Activated CD4-positive, alpha-beta T cell treated with anti-CD3 and anti-CD28 coated beads for 36 hours (primary cell): ENCODE data around the gene ZKSCAN1. TPM values are rescaled to one million over a fixed set of nuclear protein-coding genes. Genes with fewer than 3 reads are reported as not detected.

Experiments used
- ATAC-seq: fragments of 200-7000 bp; cut with Tn5 transposase; one replicate; pipeline ENCODE4 v1.10.0; 2021; ENCODE audit warnings: mild to moderate bottlenecking, moderate library complexity
- CTCF ChIA-PET: fragments of 350-600 bp; sonication (Branson Sonifier 250); formaldehyde crosslinking; loops from one replicate; lab custom pipeline; 2021; ENCODE audit warnings: antibody characterized with exemption; lab: Charles Lee
- POLR2A ChIA-PET: fragments of 350-600 bp; sonication (Branson Sonifier 250); formaldehyde crosslinking; loops from one replicate; lab custom pipeline; 2021; ENCODE audit warnings: antibody characterized with exemption, inconsistent platforms; lab: Charles Lee
- DNase-seq: peaks from one replicate; pipeline ENCODE4 v3.0.0-alpha.2; 2020
- H3K27ac Mint-ChIP-seq: one replicate; pipeline ENCODE4 v1.8.0; 2021; ENCODE audit warnings: mixed read lengths
- H3K27me3 Mint-ChIP-seq: one replicate; pipeline ENCODE4 v1.8.0; 2021; ENCODE audit warnings: mixed read lengths
- H3K36me3 Mint-ChIP-seq: one replicate; pipeline ENCODE4 v1.8.0; 2021; ENCODE audit warnings: low read depth, mixed read lengths
- H3K4me1 Mint-ChIP-seq: one replicate; pipeline ENCODE4 v1.8.0; 2021; ENCODE audit warnings: mixed read lengths
- H3K4me3 Mint-ChIP-seq: one replicate; pipeline ENCODE4 v1.8.0; 2021; ENCODE audit warnings: mild to moderate bottlenecking, moderate library complexity, mixed read lengths
- H3K9me3 Mint-ChIP-seq: one replicate; pipeline ENCODE4 v1.8.0; 2021; ENCODE audit warnings: low read depth, mixed read lengths
- intact Hi-C, 2 experiments: fragments of 100-400 bp; cut with DNase I in 1 of 2; cut with micrococcal nuclease in 1 of 2; formaldehyde crosslinking; loops; one replicate each; pipeline versions ENCODE4 v1.14.2 to v1.15.1; 2022 to 2024; cut with DNase I, micrococcal nuclease
- total RNA-seq, 2 experiments: library from RNA; stranded (reverse); gene quantifications; one replicate each; pipeline ENCODE4 v1.2.3, GENCODE V29; 2021

ZKSCAN1 gene
- total RNA-seq, 2 experiments from 2014 or later, result 45.2 to 62.9 TPM

DNA sequence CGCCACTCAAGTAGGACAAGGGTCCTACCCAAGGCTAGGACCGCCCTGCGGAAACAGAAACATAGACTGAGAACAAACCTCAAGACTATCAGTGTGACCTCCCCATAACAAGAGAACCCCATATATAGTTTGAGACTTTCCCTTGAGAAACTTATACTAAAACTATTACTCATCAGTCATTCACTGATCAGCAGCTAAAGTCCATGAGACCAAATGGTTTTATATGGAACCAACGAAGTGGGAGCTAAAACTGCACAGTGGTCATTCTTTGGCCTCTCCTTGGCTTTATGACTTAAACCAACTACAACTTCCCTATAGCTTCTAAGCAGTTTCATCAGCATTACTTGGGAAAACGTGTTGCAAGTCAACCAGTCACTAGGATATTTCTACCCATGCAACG lies 20.5 kb downstream of the ZKSCAN1 start:
- ATAC-seq (no peak), DNase-seq (no peak)
- ChIA-PET CTCF (interaction anchor here (0.6 to 1.4 kb wide), 2 partner anchors 24 to 1880 kb away, joined by 3 read pairs; no protein-coding TSS in a partner anchor), POLR2A (no interaction called here)
- Mint-ChIP-seq H3K9me3 (no peaks in the 10 kb centered on the region), H3K27ac (no peak overlapping the region), H3K4me3 (no peak overlapping the region), H3K4me1 (peaks cover 4% of the 10 kb centered on the region), H3K36me3 (peaks cover 46% of the 10 kb centered on the region), H3K27me3 (no peaks in the 10 kb centered on the region)
- intact Hi-C loops, result no loop called here

DNA sequence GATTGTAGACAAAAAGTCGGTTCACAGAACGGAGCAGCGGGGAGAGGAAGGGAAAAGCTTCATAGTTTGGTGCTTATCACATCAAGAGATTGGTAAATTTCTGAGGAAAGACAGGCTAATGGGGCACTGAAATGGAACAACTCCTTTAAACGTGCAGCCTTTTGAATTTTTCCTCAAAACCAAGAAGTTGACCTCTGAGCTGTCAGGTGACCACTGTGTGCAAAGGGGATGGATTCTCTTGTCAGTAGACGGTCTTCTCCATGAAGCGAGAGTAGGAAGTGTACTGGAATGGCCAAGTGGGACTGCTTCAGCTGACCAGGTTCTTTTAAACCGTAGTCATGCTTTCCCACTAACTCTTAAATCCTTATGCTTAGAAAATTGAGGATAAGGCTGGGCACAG lies 22.9 kb downstream of the ZKSCAN1 start:
- intact Hi-C loops, result no loop called here
- Mint-ChIP-seq H3K4me3 (no peak overlapping the region), H3K36me3 (peaks cover 33% of the 10 kb centered on the region), H3K9me3 (no peaks in the 10 kb centered on the region), H3K4me1 (peaks cover 8% of the 10 kb centered on the region), H3K27ac (no peak overlapping the region), H3K27me3 (no peaks in the 10 kb centered on the region)
- ChIA-PET CTCF (no interaction called here), POLR2A (no interaction called here)
- ATAC-seq (no peak), DNase-seq (no peak)

GRCh38 chr7:100040575-100040974 lies 25.2 kb downstream of the ZKSCAN1 start:
- H3K27me3 Mint-ChIP-seq, result no peaks in the 10 kb centered on the region
- H3K4me3 Mint-ChIP-seq, result no peak overlapping the region
- peaks cover 10% of the 10 kb centered on the region for H3K4me1 Mint-ChIP-seq
- intact Hi-C loops, result no loop called here
- ChIA-PET CTCF (interaction anchor here (0.9 kb wide), 1 partner anchor 127 kb away, joined by 3 read pairs; no protein-coding TSS in a partner anchor), POLR2A (interaction anchor here (0.7 kb wide), 1 partner anchor 25 kb away, joined by 4 read pairs; no protein-coding TSS in a partner anchor)
- no peaks in the 10 kb centered on the region for H3K9me3 Mint-ChIP-seq
- no peak overlapping the region for H3K27ac Mint-ChIP-seq
- ATAC-seq (no peak), DNase-seq (no peak)
- peaks cover 15% of the 10 kb centered on the region for H3K36me3 Mint-ChIP-seq

- Mint-ChIP-seq H3K4me3 (no peak overlapping the region), H3K36me3 (peaks cover 2% of the 10 kb centered on the region)
- intact Hi-C loops, result no loop called here
These were observed 29.3 kb downstream of the ZKSCAN1 start for GRCh38 chr7:100044718-100045117.

GRCh38 chr7:100048680-100049079 lies 33.3 kb downstream of the ZKSCAN1 start:
- Mint-ChIP-seq H3K4me1 (peaks cover 19% of the 10 kb centered on the region), H3K36me3 (no peaks in the 10 kb centered on the region), H3K9me3 (no peaks in the 10 kb centered on the region), H3K4me3 (peak overlapping the region; percentile 85), H3K27ac (peak overlapping the region; percentile 11), H3K27me3 (no peaks in the 10 kb centered on the region)
- no peak for ATAC-seq
- no peak for DNase-seq
- ChIA-PET CTCF (interaction anchor here (1.6 kb wide), 1 partner anchor 128 kb away, joined by 6 read pairs; no protein-coding TSS in a partner anchor), POLR2A (no interaction called here)
- intact Hi-C loops, result loop anchor here (1.0 to 2.0 kb wide), 6 partner anchors 32 to 78 kb away; partner anchors contain the start of genes ZNF3 (in 2 of the 2), AP4M1 (in 1 of the 2), MBLAC1 (in 1 of the 2) and MCM7 (in 1 of the 2)

More at GRCh38 chr7:100044718-100045117, 29.3 kb downstream of the ZKSCAN1 start:
- POLR2A ChIA-PET, result no interaction called here
- H3K27ac Mint-ChIP-seq, result no peak overlapping the region
- CTCF ChIA-PET, result no interaction called here
- peaks cover 15% of the 10 kb centered on the region for H3K4me1 Mint-ChIP-seq
- H3K9me3 Mint-ChIP-seq, result no peaks in the 10 kb centered on the region
- H3K27me3 Mint-ChIP-seq, result no peaks in the 10 kb centered on the region
- peak; percentile 29 for DNase-seq
- no peak for ATAC-seq

DNA sequence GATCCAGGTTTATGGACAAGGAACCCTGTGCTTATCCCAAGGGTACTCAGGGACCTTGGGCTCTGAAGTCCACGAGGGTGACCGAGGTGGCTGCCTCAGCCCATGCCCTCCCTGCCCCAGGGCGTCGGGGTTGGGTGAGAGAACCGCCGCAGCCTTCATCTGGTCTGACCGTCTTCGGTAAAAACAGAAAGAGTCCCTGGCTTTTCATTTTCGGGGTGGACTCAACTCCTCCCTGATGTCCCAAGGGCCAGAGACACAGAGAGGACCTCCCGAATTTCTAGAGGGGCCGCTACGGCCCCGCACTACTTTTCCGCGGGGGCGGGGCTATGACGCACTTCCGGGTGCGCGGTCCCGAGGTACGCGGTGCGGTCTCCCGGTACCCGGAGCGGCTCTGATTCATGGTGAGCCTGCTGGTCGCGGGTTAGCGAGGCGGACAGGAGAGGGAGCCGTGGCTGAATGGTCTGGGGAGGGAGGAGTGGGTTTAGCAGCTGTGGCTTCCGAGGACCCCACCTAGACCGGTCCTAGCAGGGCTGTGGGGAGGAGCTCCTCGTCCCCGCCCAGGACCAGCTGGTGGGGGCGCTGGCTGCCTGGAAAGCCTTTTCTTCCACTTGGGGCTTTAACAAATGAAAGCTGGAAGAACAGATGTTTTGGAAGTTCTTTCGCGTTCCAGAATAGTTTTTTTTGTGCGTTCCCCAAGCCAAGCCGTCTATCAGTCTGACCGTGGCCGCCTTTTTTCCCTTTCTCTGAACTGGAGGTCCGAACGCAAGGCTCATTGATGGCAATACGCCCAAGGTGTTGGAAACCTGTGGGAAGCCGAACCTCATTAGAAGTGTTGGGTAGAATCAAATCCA lies 34.3 kb downstream of the ZKSCAN1 start, which contains the start of gene ZSCAN21:
Gene ZSCAN21, plus strand, starts transcription at position 334 of the 851 bp plus-strand sequence. CDS start 7,233 bp downstream, outside the sequence.
- Mint-ChIP-seq H3K9me3 (no peaks in the 10 kb centered on the region), H3K36me3 (no peaks in the 10 kb centered on the region), H3K27ac (peak within 1 kb of the TSS; percentile 86), H3K4me3 (peak within 1 kb of the TSS; percentile 85), H3K4me1 (peaks cover 18% of the 10 kb centered on the region), H3K27me3 (no peaks in the 10 kb centered on the region)
- POLR2A ChIA-PET, result interaction anchor here (0.5 to 1.1 kb wide), 4 partner anchors 30 to 178 kb away, joined by 3 to 4 read pairs (median 3); partner anchors contain the start of gene MBLAC1
- intact Hi-C loops, result loop anchor here (1.0 to 5.0 kb wide), 9 partner anchors 31 to 130 kb away; partner anchors contain the start of genes ZKSCAN1 (in 2 of the 2), ZNF3 (in 2 of the 2), AP4M1 (in 1 of the 2) and AZGP1 (in 1 of the 2)
- peak; percentile 89 for DNase-seq
- CTCF ChIA-PET, result interaction anchor here (0.6 to 1.6 kb wide), 5 partner anchors 9 to 171 kb away, joined by 3 to 6 read pairs (median 5); partner anchors contain the start of gene ZKSCAN1
- ATAC-seq, result peak; percentile 90

GRCh38 chr7:100051611-100052010 lies 36.2 kb downstream of the ZKSCAN1 start:
- Mint-ChIP-seq H3K4me3 (peak overlapping the region; percentile 22), H3K4me1 (peaks cover 17% of the 10 kb centered on the region), H3K36me3 (no peaks in the 10 kb centered on the region), H3K9me3 (no peaks in the 10 kb centered on the region), H3K27ac (no peak overlapping the region), H3K27me3 (no peaks in the 10 kb centered on the region)
- ATAC-seq (no peak), DNase-seq (no peak)
- ChIA-PET CTCF (interaction anchor here (0.7 to 3.0 kb wide), 11 partner anchors 25 to 436 kb away, joined by 3 to 22 read pairs (median 4); no protein-coding TSS in a partner anchor), POLR2A (interaction anchor here (0.6 kb wide), 1 partner anchor 132 kb away, joined by 3 read pairs; the partner anchor contains the start of gene TRIM4)
- intact Hi-C loops, result loop anchor here (2.0 to 5.0 kb wide), 4 partner anchors 34 to 139 kb away; partner anchors contain the start of genes AZGP1 (in 1 of the 2) and ZKSCAN1 (in 1 of the 2)

- no peaks in the 10 kb centered on the region for H3K9me3 Mint-ChIP-seq
- ATAC-seq (peak; percentile 57), DNase-seq (peak; percentile 28)
- POLR2A ChIA-PET, result no interaction called here
- peaks cover 4% of the 10 kb centered on the region for H3K36me3 Mint-ChIP-seq
- H3K27me3 Mint-ChIP-seq, result no peaks in the 10 kb centered on the region
- no peak overlapping the region for H3K27ac Mint-ChIP-seq
- no peak overlapping the region for H3K4me3 Mint-ChIP-seq
- intact Hi-C loops, result loop anchor here (1.0 to 5.0 kb wide), 5 partner anchors 36 to 140 kb away; partner anchors contain the start of genes AZGP1 (in 1 of the 2) and ZKSCAN1 (in 1 of the 2)
- CTCF ChIA-PET, result interaction anchor here (0.6 to 3.0 kb wide), 11 partner anchors 10 to 253 kb away, joined by 3 to 22 read pairs (median 3); no protein-coding TSS in a partner anchor
- H3K4me1 Mint-ChIP-seq, result peaks cover 17% of the 10 kb centered on the region
These were observed 37.8 kb downstream of the ZKSCAN1 start for GRCh38 chr7:100053215-100053614.

DNA sequence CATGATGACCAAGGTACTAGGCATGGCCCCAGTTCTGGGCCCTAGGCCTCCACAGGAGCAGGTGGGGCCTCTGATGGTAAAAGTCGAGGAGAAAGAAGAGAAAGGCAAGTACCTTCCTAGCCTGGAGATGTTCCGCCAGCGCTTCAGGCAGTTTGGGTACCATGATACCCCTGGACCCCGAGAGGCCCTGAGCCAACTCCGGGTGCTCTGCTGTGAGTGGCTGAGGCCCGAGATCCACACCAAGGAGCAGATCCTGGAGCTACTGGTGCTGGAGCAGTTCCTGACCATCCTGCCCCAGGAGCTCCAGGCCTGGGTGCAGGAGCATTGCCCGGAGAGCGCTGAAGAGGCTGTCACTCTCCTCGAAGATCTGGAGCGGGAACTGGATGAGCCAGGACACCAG lies 41.6 kb downstream of the ZKSCAN1 start:
- Mint-ChIP-seq H3K9me3 (no peaks in the 10 kb centered on the region), H3K36me3 (peaks cover 7% of the 10 kb centered on the region), H3K4me1 (no peaks in the 10 kb centered on the region), H3K4me3 (no peak overlapping the region), H3K27ac (no peak overlapping the region), H3K27me3 (no peaks in the 10 kb centered on the region)
- no peak for ATAC-seq
- no peak for DNase-seq
- ChIA-PET CTCF (interaction anchor here (0.6 to 1.7 kb wide), 2 partner anchors 77 to 388 kb away, joined by 3 to 4 read pairs; no protein-coding TSS in a partner anchor), POLR2A (no interaction called here)
- intact Hi-C loops, result no loop called here

DNA sequence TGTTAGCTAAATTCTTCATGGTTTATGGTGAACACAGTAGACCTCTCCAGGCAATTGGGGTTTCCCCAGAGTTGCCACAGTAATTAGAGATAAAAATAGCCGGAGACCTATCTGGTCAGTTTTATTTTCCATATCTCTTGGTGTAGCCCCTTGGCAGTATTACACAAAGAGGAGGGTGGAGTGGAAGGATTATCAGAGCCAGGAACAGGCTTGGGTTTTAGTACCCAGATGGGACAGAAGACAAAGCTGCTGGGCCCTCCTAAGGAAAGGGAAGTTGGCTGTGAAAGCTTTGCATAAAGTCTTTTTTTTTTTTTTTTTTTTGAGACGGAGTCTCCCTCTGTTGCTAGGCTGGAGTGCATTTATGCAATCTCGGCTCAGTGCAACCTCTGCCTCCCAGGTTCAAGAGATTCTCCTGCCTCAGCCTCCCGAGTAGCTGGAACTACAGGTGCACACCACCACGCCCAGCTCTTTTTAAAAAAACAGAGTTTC lies 43.9 kb downstream of the ZKSCAN1 start:
- intact Hi-C loops, result no loop called here
- Mint-ChIP-seq H3K4me1 (no peaks in the 10 kb centered on the region), H3K27me3 (no peaks in the 10 kb centered on the region)

More for the DNA sequence above, 43.9 kb downstream of the ZKSCAN1 start:
- ATAC-seq, result no peak
- Mint-ChIP-seq H3K9me3 (no peaks in the 10 kb centered on the region), H3K4me3 (no peak overlapping the region), H3K36me3 (peaks cover 10% of the 10 kb centered on the region), H3K27ac (no peak overlapping the region)
- POLR2A ChIA-PET, result no interaction called here
- CTCF ChIA-PET, result interaction anchor here (0.6 to 1.0 kb wide), 2 partner anchors 23 to 146 kb away, joined by 3 to 6 read pairs; no protein-coding TSS in a partner anchor
- no peak for DNase-seq
